OCI-LY3 (cell line): ENCODE measurements around the gene COG5.

Experiments
- CTCF ChIP-seq: fragments of 200-600, 300-600 bp; sonication (generic); IDR thresholded peaks from 2 replicates; pipeline ENCODE4 v1.5.1; 2014; ENCODE audit warnings: antibody characterized with exemption, low read length, low read depth
- EZH2phosphoT487 ChIP-seq: fragments of 200-600 bp; shearing (Covaris generic); IDR thresholded peaks from 2 replicates; pipeline ENCODE4 v1.6.1; 2018; ENCODE audit warnings: antibody characterized with exemption, mixed run types, low read depth

GRCh38 chr7:107501593-107501992 lies 62.1 kb downstream of the COG5 start:
- peak; percentile 70 for TF ChIP-seq CTCF
- no peak for TF ChIP-seq EZH2phosphoT487
